Activated CD8-positive, alpha-beta memory T cell treated with anti-CD3 and anti-CD28 coated beads, Interleukin-2, amount 50 U/mL, for 1 hour (primary cell): Measurements from ENCODE around the gene CD1B.
"Not testable (repeated sequence)": the region's sequence is repeated elsewhere in the genome, so short reads cannot be mapped to it uniquely, and the experiment has no call there.

Experiments used
- DNase-seq: peaks from one replicate; pipeline ENCODE4 v3.0.0-alpha.2; 2020; ENCODE audit errors: extremely low read depth

The CD1B gene

GRCh38 chr1:158331481-158332150, at the start of gene CD1B:
Gene CD1B (minus strand): TSS chr1:158331531. CDS start chr1:158331423, 108 bp downstream.
- DNase-seq, result no peak

- no peak for DNase-seq
Observed at GRCh38 chr1:158374860-158375259, 43.5 kb upstream of the CD1B start.

GRCh38 chr1:158374101-158374500, 42.8 kb upstream of the CD1B start:
- not testable (repeated sequence) for DNase-seq

GRCh38 chr1:158371188-158371953, 40.0 kb upstream of the CD1B start:
- no peak for DNase-seq

- DNase-seq, result no peak
Observed at GRCh38 chr1:158366783-158367182, 35.5 kb upstream of the CD1B start.

GRCh38 chr1:158362941-158363340, 31.6 kb upstream of the CD1B start:
- DNase-seq, result no peak

GRCh38 chr1:158362482-158362881, 31.2 kb upstream of the CD1B start:
- DNase-seq, result no peak

GRCh38 chr1:158357441-158357840, 26.1 kb upstream of the CD1B start:
- DNase-seq, result no peak

- DNase-seq, result no peak
Observed at GRCh38 chr1:158356616-158357015, 25.3 kb upstream of the CD1B start.

- DNase-seq, result no peak
Observed at GRCh38 chr1:158355773-158356285, 24.5 kb upstream of the CD1B start.

GRCh38 chr1:158354255-158354654, 22.9 kb upstream of the CD1B start:
- no peak for DNase-seq

- no peak for DNase-seq
Observed at GRCh38 chr1:158353303-158354075, 22.2 kb upstream of the CD1B start, which contains the start of gene CD1E. Gene CD1E (plus strand): TSS chr1:158353894. CDS start chr1:158353989, 95 bp downstream.

- DNase-seq, result not testable (repeated sequence)
Observed at GRCh38 chr1:158348946-158349345, 17.6 kb upstream of the CD1B start.

GRCh38 chr1:158336413-158336812, 5.1 kb upstream of the CD1B start:
- not testable (repeated sequence) for DNase-seq

GRCh38 chr1:158335213-158335532, 3.8 kb upstream of the CD1B start:
- no peak for DNase-seq

- no peak for DNase-seq
Observed at GRCh38 chr1:158334526-158335212, 3.3 kb upstream of the CD1B start.

GRCh38 chr1:158333405-158334155, 2.2 kb upstream of the CD1B start:
- DNase-seq, result no peak

GRCh38 chr1:158331106-158331425, 265 bp downstream of the CD1B start:
- DNase-seq, result no peak

GRCh38 chr1:158330391-158331105, 783 bp downstream of the CD1B start:
- DNase-seq, result no peak

- no peak for DNase-seq
Observed at GRCh38 chr1:158329733-158330132, 1.6 kb downstream of the CD1B start.

- DNase-seq, result no peak
Observed at GRCh38 chr1:158329300-158329699, 2.0 kb downstream of the CD1B start.
